Stomach (tissue), 9 donors: ENCODE results near the gene FADS6. TPM values are rescaled to one million over a fixed set of nuclear protein-coding genes. Genes with fewer than 3 reads are reported as not detected.

Experiments used
- DNase-seq, 2 donors: peaks; one replicate each; pipeline versions ENCODE4 v3.0.0 to v3.0.0-alpha.2; 2013 to 2019
- H3K27ac ChIP-seq, 5 donors: fragments of 200-600 bp in 4 of 5; sonication (generic) in 4 of 5; one replicate each; pipeline ENCODE4 v1.5.1; 2013 to 2019; ENCODE audit warnings: mild to moderate bottlenecking in 1 of 5, moderate library complexity in 1 of 5
- H3K27me3 ChIP-seq, 3 donors: fragments of 200-600 bp; sonication (generic); one replicate each; pipeline ENCODE4 v1.5.1; 2017 to 2019; ENCODE audit warnings: mixed run types in 1 of 3
- H3K36me3 ChIP-seq, 4 donors: fragments of 200-600 bp; sonication (generic); 1 replicate in 3 of 4; 2 replicates in 1 of 4; pipeline ENCODE4 v1.5.1; 2016 to 2019
- H3K4me1 ChIP-seq, 4 donors: fragments of 200-600 bp; sonication (generic); one replicate each; pipeline ENCODE4 v1.5.1; 2016 to 2019
- H3K4me3 ChIP-seq, 4 donors: fragments of 200-600 bp; sonication (generic) in 3 of 4; one replicate each; pipeline ENCODE4 v1.5.1; 2016 to 2019; ENCODE audit warnings: mild to moderate bottlenecking in 1 of 4
- H3K9me3 ChIP-seq, 4 donors: fragments of 200-600 bp; sonication (generic); one replicate each; pipeline ENCODE4 v1.5.1; 2016 to 2019
- CTCF ChIP-seq, 7 experiments: fragments of 450-650 bp in 4 of 7; fragments of 200-600 bp in 3 of 7; sonication (generic) in 3 of 7; IDR thresholded peaks; one replicate each; pipeline ENCODE4 v1.5.1; 2016 to 2019; ENCODE audit warnings: antibody characterized with exemption in 7 of 7, control low read depth in 2 of 7, mild to moderate bottlenecking in 1 of 7
- EP300 ChIP-seq: sonication (generic); formaldehyde crosslinking; IDR thresholded peaks from one replicate; pipeline ENCODE4 v1.6.1; 2017; ENCODE audit warnings: antibody characterized with exemption
- POLR2A ChIP-seq, 4 donors: fragments of 450-650 bp; IDR thresholded peaks; one replicate each; pipeline ENCODE4 v1.6.1; 2016; ENCODE audit warnings: antibody characterized with exemption in 4 of 4, control low read depth in 2 of 4, mild to moderate bottlenecking in 1 of 4, moderate library complexity in 1 of 4
- POLR2AphosphoS5 ChIP-seq, 3 donors: sonication (generic); formaldehyde crosslinking; IDR thresholded peaks; one replicate each; pipeline ENCODE4 v1.6.1; 2016; ENCODE audit warnings: antibody characterized with exemption in 3 of 3
- WGBS, 5 donors: extraction: QIAGEN DNeasy Blood & Tissue Kit in 3 of 5; methylation state at CpG; one replicate each; pipeline versions ENCODE4 v1.1.5 to v1.1.7; 2013 to 2018; 5-methylcytosine and 5-hydroxymethylcytosine counted together
- intact Hi-C: fragments of 100-400 bp; cut with DNase I; formaldehyde crosslinking; loops from one replicate; pipeline ENCODE4 v1.15.1; 2023; ENCODE audit warnings: low total_unique reads
- polyA plus RNA-seq, 3 donors: library from polyadenylated mRNA; stranded (reverse); fragments of 200-250 nt; gene quantifications; one replicate each; pipeline ENCODE4 v1.2.3, GENCODE V29; 2013
- total RNA-seq, 5 donors: library from RNA; depleted of rRNA; stranded (reverse); fragments of >200 nt; gene quantifications; one replicate each; pipeline versions ENCODE4 v1.1.0 to v1.2.3, GENCODE V29; 2014 to 2016
- donor health status: healthy with polysubstance abuse.
- donor health status: Bipolar disorder and iron deficiency.
- donor health status: healthy.

The FADS6 gene
- total and polyA plus RNA-seq, 8 donors, result 0.50 to 1.8 TPM; not detected in 6

GRCh38 chr17:74890554-74890953, 2.9 kb downstream of the FADS6 start:
- H3K27ac ChIP-seq, result no peak overlapping the region
- H3K4me1 ChIP-seq, result peaks cover 11 to 14% (median 13%) of the 10 kb centered on the region in 4 donors
- WGBS, 5 donors, result 85 to 94% (median 89%) methylated on average over 7 of the region's 7 CpGs
- no peak for DNase-seq
- TF ChIP-seq EP300, result no peak
- TF ChIP-seq POLR2AphosphoS5 (IDR thresholded peaks at IDR 0.05), result no peak
- TF ChIP-seq CTCF (IDR thresholded peaks at IDR 0.05), result no peak
- no peak for TF ChIP-seq POLR2A (IDR thresholded peaks at IDR 0.05)
- intact Hi-C loops, result no loop called here
- H3K27me3 ChIP-seq, result peaks cover 12 to 88% (median 38%) of the 10 kb centered on the region in 3 donors
- no peaks in the 10 kb centered on the region for H3K36me3 ChIP-seq
- no peaks in the 10 kb centered on the region for H3K9me3 ChIP-seq
- no peak overlapping the region for H3K4me3 ChIP-seq

GRCh38 chr17:74888469-74888868, 5.0 kb downstream of the FADS6 start:
- Histone ChIP-seq H3K4me1 (peaks cover 7 to 9% (median 8%) of the 10 kb centered on the region in 4 donors), H3K27ac (no peak overlapping the region), H3K27me3 (peaks cover 7 to 88% (median 17%) of the 10 kb centered on the region in 3 donors), H3K4me3 (no peak overlapping the region), H3K36me3 (no peaks in the 10 kb centered on the region), H3K9me3 (no peaks in the 10 kb centered on the region)
- DNase-seq, result no peak
- 58 to 64% (median 60%) methylated on average over 12 to 13 of the region's 13 CpGs for WGBS, 5 donors
- intact Hi-C loops, result no loop called here
- TF ChIP-seq POLR2A (IDR thresholded peaks at IDR 0.05) (no peak), CTCF (IDR thresholded peaks at IDR 0.05) (no peak), POLR2AphosphoS5 (IDR thresholded peaks at IDR 0.05) (no peak), EP300 (no peak)

DNA sequence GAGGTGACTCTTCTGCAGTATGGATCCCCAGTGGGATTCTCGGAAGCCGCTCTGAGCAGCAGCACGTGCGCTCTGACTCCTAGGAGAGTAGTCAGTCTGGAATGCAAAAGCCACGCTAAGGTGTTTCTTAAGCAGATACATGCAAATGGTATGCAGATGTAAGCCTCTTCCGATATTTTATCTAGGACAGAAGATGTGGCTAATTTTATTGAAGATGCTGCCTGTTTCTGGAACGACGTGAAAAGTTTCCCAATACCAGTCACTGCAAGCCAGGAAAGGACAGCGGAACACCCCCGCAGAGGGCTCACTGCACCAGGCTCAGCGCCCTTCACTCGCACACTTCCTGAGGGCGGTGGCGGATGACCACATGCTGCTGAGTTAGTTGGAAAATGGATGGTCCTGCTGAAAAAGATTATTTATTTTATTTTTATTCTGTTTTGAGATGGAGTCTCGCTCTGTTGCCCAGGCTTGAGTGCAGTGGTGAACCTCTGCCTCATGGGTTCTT, 10.1 kb downstream of the FADS6 start:
- Histone ChIP-seq H3K36me3 (no peaks in the 10 kb centered on the region), H3K4me1 (peaks cover 0 to 4% (median 1%) of the 10 kb centered on the region in 4 donors), H3K27me3 (peaks cover 0 to 70% (median 0%) of the 10 kb centered on the region in 3 donors), H3K4me3 (no peak overlapping the region), H3K9me3 (no peaks in the 10 kb centered on the region), H3K27ac (no peak overlapping the region)
- TF ChIP-seq CTCF (IDR thresholded peaks at IDR 0.05) (no peak), POLR2AphosphoS5 (IDR thresholded peaks at IDR 0.05) (no peak), POLR2A (IDR thresholded peaks at IDR 0.05) (no peak), EP300 (no peak)
- 70 to 80% (median 77%) methylated on average over 15 of the region's 15 CpGs for WGBS, 5 donors
- intact Hi-C loops, result no loop called here
- DNase-seq, result no peak

- Histone ChIP-seq H3K9me3 (no peaks in the 10 kb centered on the region), H3K27ac (no peak overlapping the region), H3K27me3 (peaks cover 0 to 71% (median 0%) of the 10 kb centered on the region in 3 donors), H3K36me3 (no peaks in the 10 kb centered on the region), H3K4me3 (no peak overlapping the region), H3K4me1 (peaks cover 6 to 10% (median 7%) of the 10 kb centered on the region in 4 donors)
- WGBS, 5 donors, result 69 to 73% (median 72%) methylated on average over 16 to 20 of the region's 20 CpGs
- TF ChIP-seq POLR2AphosphoS5 (IDR thresholded peaks at IDR 0.05) (no peak), EP300 (no peak), CTCF (IDR thresholded peaks at IDR 0.05) (no peak), POLR2A (IDR thresholded peaks at IDR 0.05) (no peak)
- intact Hi-C loops, result no loop called here
- DNase-seq, result no peak
Observed at GRCh38 chr17:74882517-74883240, 10.8 kb downstream of the FADS6 start.
